Pericardium fibroblast (primary cell): ENCODE data around the gene MYO3A. TPM values are rescaled to one million over a fixed set of nuclear protein-coding genes. Genes with fewer than 3 reads are reported as not detected.

Experiments used
- total RNA-seq: library from RNA; depleted of rRNA; stranded (reverse); fragments of >200 nt; gene quantifications from 2 replicates; pipeline ENCODE4 v1.2.3, GENCODE V29; 2015

MYO3A gene
- not detected in 2 replicates for total RNA-seq

GRCh38 chr10:25933653-25934608 lies at the start of gene MYO3A:
Gene MYO3A (plus strand): TSS chr10:25934229. CDS start chr10:25952111, 17,882 bp downstream.

GRCh38 chr10:26216585-26217395 lies 282.8 kb downstream of the MYO3A start, which contains the start of gene GAD2:
Gene GAD2 (plus strand): TSS chr10:26216774. CDS start chr10:26216810, 36 bp downstream.

